Endothelial cell of umbilical vein (primary cell): ENCODE results near the gene ANKRD39. TPM values are rescaled to one million over a fixed set of nuclear protein-coding genes. Genes with fewer than 3 reads are reported as not detected.

ENCODE experiments used
- BruUV-seq: library from RNA; stranded (reverse); fragments of 400-500 nt; replicated peaks from 2 replicates; lab custom pipeline; 2021; lab: Mats Ljungman, UMichigan
- CTCF ChIA-PET: fragments of 300-600, 350-600 bp; sonication (Branson Sonifier 250); formaldehyde crosslinking; loops from one replicate; lab custom pipeline; 2021; ENCODE audit warnings: antibody characterized with exemption, inconsistent platforms; lab: Charles Lee
- POLR2A ChIA-PET: fragments of 300-600, 350-600 bp; sonication (Branson Sonifier 250); formaldehyde crosslinking; loops from one replicate; lab custom pipeline; 2021; ENCODE audit warnings: antibody characterized with exemption, inconsistent platforms; lab: Charles Lee
- DNase-seq: peaks from one replicate; pipeline ENCODE4 v3.0.0-alpha.2; 2011; ENCODE audit warnings: low read depth, low spot score
- FAIRE-seq: peaks from 2 replicates; lab custom pipeline; 2011; peaks lifted over from hg19 to GRCh38; lab: Jason Lieb, UNC
- H2AFZ ChIP-seq: 2 replicates; pipeline ENCODE4 v1.6.0; 2012; ENCODE audit warnings: low read depth, low read length, control low read depth, inconsistent platforms
- H3K27ac ChIP-seq: 2 replicates; pipeline ENCODE4 v1.5.1; 2011; ENCODE audit warnings: low read depth, mild to moderate bottlenecking, control low read depth, low read length, moderate library complexity; ENCODE audit not compliant: insufficient read depth
- H3K27me3 ChIP-seq, 2 experiments: 2 replicates each; pipeline versions ENCODE4 v1.6.0 to v1.6.1; 2011; ENCODE audit warnings: low read length in 2 of 2, mixed read lengths in 1 of 2; ENCODE audit not compliant: control insufficient read depth in 2 of 2, insufficient read depth in 2 of 2
- H3K36me3 ChIP-seq, 2 experiments: 2 replicates in 1 of 2; 3 replicates in 1 of 2; pipeline ENCODE4 v1.5.1; 2011; ENCODE audit warnings: low read length in 2 of 2, mild to moderate bottlenecking in 1 of 2, moderate library complexity in 1 of 2; ENCODE audit not compliant: control insufficient read depth in 2 of 2, insufficient read depth in 2 of 2; ENCODE audit errors: extremely low read depth in 1 of 2
- H3K4me1 ChIP-seq: 3 replicates; pipeline ENCODE4 v1.5.1; 2011; ENCODE audit warnings: mild to moderate bottlenecking, low read length; ENCODE audit not compliant: control insufficient read depth, insufficient read depth; ENCODE audit errors: extremely low read depth
- H3K4me2 ChIP-seq: 2 replicates; pipeline ENCODE4 v1.6.1; 2011; ENCODE audit warnings: low read length, control low read depth, mixed read lengths; ENCODE audit not compliant: insufficient read depth
- H3K4me3 ChIP-seq, 3 experiments: fragments of 200-600 bp in 1 of 3; sonication (generic), shearing (Covaris generic) in 1 of 3; replicated peaks in 1 of 3; 2 replicates each; pipeline ENCODE4 v1.5.1; 2011 to 2016; ENCODE audit warnings: control low read depth in 3 of 3, low read length in 3 of 3, mild to moderate bottlenecking in 2 of 3, inconsistent platforms in 1 of 3, low read depth in 1 of 3, moderate library complexity in 1 of 3; ENCODE audit not compliant: insufficient read depth in 1 of 3
- H3K79me2 ChIP-seq: 2 replicates; pipeline ENCODE4 v1.6.0; 2012; ENCODE audit warnings: low read length, inconsistent platforms; ENCODE audit not compliant: control insufficient read depth, insufficient read depth
- H3K9ac ChIP-seq: replicated peaks from 2 replicates; pipeline ENCODE3; 2011; ENCODE audit warnings: low read length, control low read depth; ENCODE audit not compliant: insufficient read depth; ENCODE audit errors: extremely low read depth
- H3K9me1 ChIP-seq: replicated peaks from 3 replicates; pipeline ENCODE4 v1.6.0; 2011; ENCODE audit warnings: mild to moderate bottlenecking, low read length; ENCODE audit not compliant: control insufficient read depth, insufficient read depth; ENCODE audit errors: extremely low read depth
- H3K9me3 ChIP-seq: replicated peaks from 2 replicates; pipeline ENCODE4 v1.5.1; 2012; ENCODE audit warnings: low read length, inconsistent platforms; ENCODE audit not compliant: control insufficient read depth, insufficient read depth
- H4K20me1 ChIP-seq: replicated peaks from 2 replicates; pipeline ENCODE3; 2011; ENCODE audit warnings: mild to moderate bottlenecking, low read length; ENCODE audit not compliant: control insufficient read depth, insufficient read depth; ENCODE audit errors: extremely low read depth
- FOS ChIP-seq: IDR thresholded peaks from 2 replicates; pipeline ENCODE4 v1.6.1; 2011; ENCODE audit warnings: mild to moderate bottlenecking, low read length, moderate library complexity, borderline replicate concordance; ENCODE audit not compliant: insufficient read depth
- GATA2 ChIP-seq: IDR thresholded peaks from 2 replicates; pipeline ENCODE4 v1.7.0; 2011; ENCODE audit warnings: low read depth, mild to moderate bottlenecking, moderate library complexity, mixed read lengths, low read length; ENCODE audit not compliant: insufficient read length, insufficient read depth
- JUN ChIP-seq: IDR thresholded peaks from 2 replicates; pipeline ENCODE4 v1.6.1; 2011; ENCODE audit warnings: borderline replicate concordance, low read depth; ENCODE audit not compliant: insufficient read length, insufficient read depth
- MYC ChIP-seq: IDR thresholded peaks from one replicate; pipeline ENCODE4 v1.6.1; 2011; ENCODE audit warnings: mild to moderate bottlenecking, low read depth, low read length
- POLR2A ChIP-seq: IDR thresholded peaks from 2 replicates; pipeline ENCODE4 v1.6.1; 2012; ENCODE audit warnings: low read depth, mild to moderate bottlenecking, control low read depth, low read length
- POLR2AphosphoS5 ChIP-seq: IDR thresholded peaks from 2 replicates; pipeline ENCODE4 v1.6.1; 2012; ENCODE audit warnings: low read depth, mild to moderate bottlenecking, control low read depth, low read length, moderate library complexity; ENCODE audit not compliant: insufficient read depth
- dilution Hi-C: fragments of 300-500 bp; cut with MboI; formaldehyde crosslinking; loops from one replicate; pipeline ENCODE4 v1.15.0; 2019; ENCODE audit warnings: low sequenced_read_pairs; ENCODE audit not compliant: extremely low pct_ligation_motif_present
- intact Hi-C: fragments of 100-400 bp; cut with micrococcal nuclease; formaldehyde crosslinking; loops from one replicate; pipeline ENCODE4 v1.10.0; 2022
- polyA plus RNA-seq, 4 experiments: library from polyadenylated mRNA; depleted of rRNA in 3 of 4; stranded (reverse) in 3 of 4; unstranded in 1 of 4; fragments of >200 nt; gene quantifications; 2 replicates each; pipeline versions ENCODE4 v1.2.1 to v1.2.3, GENCODE V29; 2011 to 2012; ENCODE audit warnings: missing spikeins in 1 of 4
- total RNA-seq: library from RNA; stranded (reverse); gene quantifications from 2 replicates; pipeline ENCODE4 v1.2.3, GENCODE V29; 2021
- TF ChIP-seq, protein P1 (sequence below), 2 donors: IDR thresholded peaks; 1 replicate in 1 of 2; 2 replicates in 1 of 2; pipeline ENCODE4 v1.5.1; 2011; ENCODE audit warnings: low read length in 2 of 2, mild to moderate bottlenecking in 2 of 2, moderate library complexity in 2 of 2, control low read depth in 1 of 2, inconsistent platforms in 1 of 2, low read depth in 1 of 2; ENCODE audit not compliant: insufficient read depth in 1 of 2; ENCODE audit errors: extremely low read depth in 1 of 2
- TF ChIP-seq, protein P2 (sequence below): IDR thresholded peaks from 2 replicates; pipeline ENCODE4 v1.6.1; 2011; ENCODE audit not compliant: insufficient read depth, insufficient read length

Gene ANKRD39
- total and polyA plus RNA-seq, 2 donors (not counting 3 experiments of a cell fraction or from before 2014, with no cell fraction given): 14.7 to 17.9 TPM

DNA sequence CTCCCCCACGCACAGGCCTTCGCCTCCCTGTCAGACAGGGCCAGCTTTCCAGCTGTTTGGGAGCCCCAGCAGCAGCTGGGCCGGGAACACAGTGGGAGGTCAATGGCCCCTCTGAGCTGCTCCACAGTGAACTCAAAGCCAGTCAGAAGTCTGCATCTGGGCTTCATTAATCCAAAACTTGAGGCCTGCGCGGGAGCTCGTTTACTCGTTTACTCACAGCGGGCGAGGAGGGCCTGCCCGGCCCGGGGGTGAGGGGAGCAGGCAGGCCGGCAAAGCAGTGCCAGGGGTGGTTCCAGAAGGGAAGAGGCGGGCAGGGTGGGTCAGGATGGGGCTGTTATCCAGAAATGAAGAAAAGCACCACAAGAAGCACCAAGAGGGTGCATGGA lies 48.9 kb upstream of the ANKRD39 start:
- intact Hi-C loops: no loop called here
- BruUV-seq: no TSS peak
- no peaks in the 10 kb centered on the region for H3K9me1 ChIP-seq
- no peaks in the 10 kb centered on the region for H3K9me3 ChIP-seq
- H2AFZ ChIP-seq: no peak overlapping the region
- ChIA-PET CTCF (interaction anchor here (1.4 kb wide), 1 partner anchor 39 kb away, joined by 3 read pairs; no protein-coding TSS in a partner anchor), POLR2A (no interaction called here)
- H3K27ac ChIP-seq: no peak overlapping the region
- FAIRE-seq (no peak), DNase-seq (no peak)
- H3K9ac ChIP-seq: no peak overlapping the region
- H3K27me3 ChIP-seq: peaks cover 2 to 4% of the 10 kb centered on the region in 2 experiments
- no peaks in the 10 kb centered on the region for H4K20me1 ChIP-seq
- dilution Hi-C loops: no loop called here
- H3K36me3 ChIP-seq: no peaks in the 10 kb centered on the region
- TF ChIP-seq JUN: no peak
- TF ChIP-seq, protein P1, sequence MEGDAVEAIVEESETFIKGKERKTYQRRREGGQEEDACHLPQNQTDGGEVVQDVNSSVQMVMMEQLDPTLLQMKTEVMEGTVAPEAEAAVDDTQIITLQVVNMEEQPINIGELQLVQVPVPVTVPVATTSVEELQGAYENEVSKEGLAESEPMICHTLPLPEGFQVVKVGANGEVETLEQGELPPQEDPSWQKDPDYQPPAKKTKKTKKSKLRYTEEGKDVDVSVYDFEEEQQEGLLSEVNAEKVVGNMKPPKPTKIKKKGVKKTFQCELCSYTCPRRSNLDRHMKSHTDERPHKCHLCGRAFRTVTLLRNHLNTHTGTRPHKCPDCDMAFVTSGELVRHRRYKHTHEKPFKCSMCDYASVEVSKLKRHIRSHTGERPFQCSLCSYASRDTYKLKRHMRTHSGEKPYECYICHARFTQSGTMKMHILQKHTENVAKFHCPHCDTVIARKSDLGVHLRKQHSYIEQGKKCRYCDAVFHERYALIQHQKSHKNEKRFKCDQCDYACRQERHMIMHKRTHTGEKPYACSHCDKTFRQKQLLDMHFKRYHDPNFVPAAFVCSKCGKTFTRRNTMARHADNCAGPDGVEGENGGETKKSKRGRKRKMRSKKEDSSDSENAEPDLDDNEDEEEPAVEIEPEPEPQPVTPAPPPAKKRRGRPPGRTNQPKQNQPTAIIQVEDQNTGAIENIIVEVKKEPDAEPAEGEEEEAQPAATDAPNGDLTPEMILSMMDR (IDR thresholded peaks at IDR 0.05; ENCODE audit: extremely low read depth in 1 of 2, insufficient read depth in 1 of 2, low read depth in 1 of 2, low read length in 2 of 2): no peak
- TF ChIP-seq POLR2A: no peak
- no peak for TF ChIP-seq POLR2AphosphoS5
- TF ChIP-seq, protein P2, sequence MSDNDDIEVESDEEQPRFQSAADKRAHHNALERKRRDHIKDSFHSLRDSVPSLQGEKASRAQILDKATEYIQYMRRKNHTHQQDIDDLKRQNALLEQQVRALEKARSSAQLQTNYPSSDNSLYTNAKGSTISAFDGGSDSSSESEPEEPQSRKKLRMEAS: no peak
- no peaks in the 10 kb centered on the region for H3K4me1 ChIP-seq
- no peak overlapping the region for H3K4me3 ChIP-seq
- H3K4me2 ChIP-seq: no peak overlapping the region
- H3K79me2 ChIP-seq: no peaks in the 10 kb centered on the region

DNA sequence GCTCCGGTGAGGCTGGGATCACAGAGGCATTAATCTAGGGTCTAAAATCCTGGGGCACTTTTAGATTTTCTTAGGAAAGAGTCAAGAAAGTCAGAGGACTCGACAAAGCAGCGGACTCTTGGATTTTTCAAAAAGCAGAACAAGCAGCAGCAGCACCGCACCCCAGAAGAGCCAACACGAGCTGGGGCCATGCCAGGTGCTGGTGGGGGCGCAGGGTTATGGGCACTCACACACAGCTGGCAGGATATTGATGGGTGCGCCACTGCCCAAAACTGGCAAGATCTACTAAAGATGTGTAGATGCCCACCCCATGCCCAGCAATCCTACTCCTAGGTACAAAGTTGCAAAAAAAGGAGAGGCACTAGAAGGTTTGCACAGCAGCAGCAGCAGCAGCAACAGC lies 46.0 kb upstream of the ANKRD39 start:
- no peak for FAIRE-seq
- Histone ChIP-seq H3K4me1 (no peaks in the 10 kb centered on the region), H4K20me1 (no peaks in the 10 kb centered on the region), H3K4me2 (no peak overlapping the region), H2AFZ (no peak overlapping the region), H3K9me3 (no peaks in the 10 kb centered on the region), H3K9me1 (no peaks in the 10 kb centered on the region), H3K36me3 (no peaks in the 10 kb centered on the region), H3K9ac (no peak overlapping the region), H3K79me2 (no peaks in the 10 kb centered on the region), H3K4me3 (no peak overlapping the region), H3K27ac (no peak overlapping the region), H3K27me3 (peaks cover 2 to 4% of the 10 kb centered on the region in 2 experiments)
- no peak for TF ChIP-seq JUN
- no peak for TF ChIP-seq GATA2
- TF ChIP-seq FOS: no peak
- TF ChIP-seq, protein P2: no peak
- no peak for TF ChIP-seq MYC
- TF ChIP-seq POLR2AphosphoS5: no peak
- ChIA-PET CTCF (no interaction called here), POLR2A (no interaction called here)
- dilution Hi-C loops: no loop called here
- BruUV-seq: no TSS peak
- no peak for DNase-seq
- intact Hi-C loops: no loop called here
